ENCODE results near the gene RNPC3.

DNA sequence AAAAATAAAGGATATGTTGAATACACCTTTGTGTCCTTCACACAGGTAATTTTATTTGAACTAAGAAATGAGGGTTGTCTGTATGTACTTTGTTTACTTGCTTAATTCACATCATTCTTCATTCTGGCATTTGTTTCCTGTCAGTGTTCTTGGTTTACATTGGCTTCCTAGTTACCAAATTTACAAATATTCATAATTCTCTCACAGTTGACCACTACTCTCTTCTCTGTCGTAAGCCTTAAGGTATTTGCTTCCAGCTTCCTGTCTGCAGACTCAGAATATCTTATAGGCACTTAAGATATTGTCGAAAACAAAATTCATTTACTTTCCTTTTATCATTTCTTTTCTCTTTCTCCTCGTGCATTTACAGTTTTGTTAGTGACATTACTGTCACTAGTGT is 15.9 kb downstream of the RNPC3 start:
- no peak for TF ChIP-seq CTCF (conservative IDR thresholded peaks at IDR 0.05; ENCODE audit: low read depth, low read length)
- TF ChIP-seq EZH2 (IDR thresholded peaks at IDR 0.05; ENCODE audit: low read length, unreplicated experiment), result no peak

Measured in PC-3 (cell line).